ENCODE results near the gene MSLN. TPM values are rescaled to one million over a fixed set of nuclear protein-coding genes. Genes with fewer than 3 reads are reported as not detected.
"Not testable (repeated sequence)": the region's sequence is repeated elsewhere in the genome, so short reads cannot be mapped to it uniquely, and the experiment has no call there.

The MSLN gene
- total and polyA plus RNA-seq, 4 experiments from 2014 or later: not detected

GRCh38 chr16:749010-749409, 11.5 kb upstream of the MSLN start:
- no peaks in the 10 kb centered on the region for H3K4me1 Mint-ChIP-seq
- no peaks in the 10 kb centered on the region for H3K36me3 ChIP-seq (ENCODE audit: insufficient read depth, low read length)
- no peak overlapping the region for H3K4me3 Mint-ChIP-seq
- H3K4me3 ChIP-seq (ENCODE audit: low read length in 2 of 2): no peak overlapping the region
- DNase-seq: no peak
- no peaks in the 10 kb centered on the region for H3K27me3 ChIP-seq (ENCODE audit: insufficient read depth, low read length)
- no peak overlapping the region for H3K27ac ChIP-seq (ENCODE audit: low read depth, low read length)
- no peaks in the 10 kb centered on the region for H3K36me3 Mint-ChIP-seq
- CTCF ChIA-PET (ENCODE audit: partially characterized antibody): interaction anchor here (1.0 kb wide), 1 partner anchor 36 kb away, joined by 3 read pairs; no protein-coding TSS in a partner anchor
- H3K9me3 ChIP-seq (ENCODE audit: control insufficient read depth in 1 of 2, low read length in 2 of 2): no peaks in the 10 kb centered on the region
- no peaks in the 10 kb centered on the region for H3K4me1 ChIP-seq (ENCODE audit: insufficient read depth, low read length)
- POLR2A ChIA-PET (ENCODE audit: partially characterized antibody): no interaction called here
- intact Hi-C loops (cut with micrococcal nuclease): no loop called here
- no peak overlapping the region for H3K27ac Mint-ChIP-seq
- H3K9me3 Mint-ChIP-seq: peaks cover 0 to 3% (median 0%) of the 10 kb centered on the region in 8 donors
- H3K27me3 Mint-ChIP-seq: peaks cover 0 to under 1% of the 10 kb centered on the region in 2 donors

DNA sequence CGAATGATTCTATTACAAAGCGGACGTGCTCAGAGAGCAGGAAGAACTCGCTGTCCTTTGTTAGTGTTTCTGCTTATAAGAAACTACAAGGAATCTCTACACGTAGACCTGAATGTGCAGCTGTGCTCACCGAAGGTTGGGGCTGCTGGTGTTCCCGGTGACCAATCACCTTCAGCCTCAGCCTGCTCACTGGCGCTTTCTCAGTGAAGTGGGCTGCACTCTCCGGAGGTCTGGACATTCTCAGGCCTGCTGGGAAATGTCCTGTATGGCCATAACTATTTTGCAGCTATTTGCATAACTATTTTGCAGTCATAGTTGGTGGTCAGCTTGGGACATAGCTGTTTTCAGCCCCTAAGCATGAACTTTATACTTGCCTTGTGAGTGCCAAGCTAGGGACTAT, 10.0 kb upstream of the MSLN start:
- Histone ChIP-seq H3K36me3 (ENCODE audit: insufficient read depth, low read length) (no peaks in the 10 kb centered on the region), H3K4me1 (ENCODE audit: insufficient read depth, low read length) (no peaks in the 10 kb centered on the region), H3K4me3 (ENCODE audit: low read length in 2 of 2) (no peak overlapping the region), H3K27me3 (ENCODE audit: insufficient read depth, low read length) (no peaks in the 10 kb centered on the region), H3K9me3 (ENCODE audit: control insufficient read depth in 1 of 2, low read length in 2 of 2) (no peaks in the 10 kb centered on the region), H3K27ac (ENCODE audit: low read depth, low read length) (no peak overlapping the region)
- DNase-seq: no peak
- H3K9me3 Mint-ChIP-seq: peaks cover 0 to 3% (median 0%) of the 10 kb centered on the region in 8 donors
- ChIA-PET CTCF (ENCODE audit: partially characterized antibody) (interaction anchor here (1.6 kb wide), 1 partner anchor 34 kb away, joined by 4 read pairs; no protein-coding TSS in a partner anchor), POLR2A (ENCODE audit: partially characterized antibody) (interaction anchor here (1.2 kb wide), 1 partner anchor 10 kb away, joined by 3 read pairs; the partner anchor contains the start of gene CIAO3)
- H3K4me1 Mint-ChIP-seq: peaks cover 0 to 2% (median under 1%) of the 10 kb centered on the region in 4 donors
- no peaks in the 10 kb centered on the region for H3K36me3 Mint-ChIP-seq
- intact Hi-C loops (cut with micrococcal nuclease): no loop called here
- peaks cover 0 to 1% of the 10 kb centered on the region in 2 donors for H3K27me3 Mint-ChIP-seq
- H3K4me3 Mint-ChIP-seq: no peak overlapping the region
- peak overlapping the region in 1 of 7 donors; percentile 42 for H3K27ac Mint-ChIP-seq

- Mint-ChIP-seq H3K4me1 (peaks cover 0 to 2% (median under 1%) of the 10 kb centered on the region in 4 donors), H3K4me3 (no peak overlapping the region), H3K27ac (no peak overlapping the region), H3K36me3 (peaks cover 0 to 1% of the 10 kb centered on the region in 2 donors), H3K9me3 (peaks cover 0 to 3% (median 0%) of the 10 kb centered on the region in 8 donors), H3K27me3 (peaks cover under 1 to 1% of the 10 kb centered on the region in 2 donors)
- Histone ChIP-seq H3K4me1 (ENCODE audit: insufficient read depth, low read length) (no peaks in the 10 kb centered on the region), H3K27me3 (ENCODE audit: insufficient read depth, low read length) (no peaks in the 10 kb centered on the region), H3K4me3 (ENCODE audit: low read length in 2 of 2) (no peak overlapping the region), H3K9me3 (ENCODE audit: control insufficient read depth in 1 of 2, low read length in 2 of 2) (no peaks in the 10 kb centered on the region), H3K36me3 (ENCODE audit: insufficient read depth, low read length) (no peaks in the 10 kb centered on the region), H3K27ac (ENCODE audit: low read depth, low read length) (no peak overlapping the region)
- DNase-seq: no peak
- ChIA-PET POLR2A (ENCODE audit: partially characterized antibody) (interaction anchor here (0.7 to 1.2 kb wide), 2 partner anchors 10 to 56 kb away, joined by 3 read pairs; partner anchors contain the start of gene CIAO3), CTCF (ENCODE audit: partially characterized antibody) (interaction anchor here (0.9 to 1.6 kb wide), 2 partner anchors 35 to 39 kb away, joined by 3 to 4 read pairs; no protein-coding TSS in a partner anchor)
- intact Hi-C loops (cut with micrococcal nuclease): no loop called here
These were observed 9.2 kb upstream of the MSLN start for GRCh38 chr16:751152-752006.

DNA sequence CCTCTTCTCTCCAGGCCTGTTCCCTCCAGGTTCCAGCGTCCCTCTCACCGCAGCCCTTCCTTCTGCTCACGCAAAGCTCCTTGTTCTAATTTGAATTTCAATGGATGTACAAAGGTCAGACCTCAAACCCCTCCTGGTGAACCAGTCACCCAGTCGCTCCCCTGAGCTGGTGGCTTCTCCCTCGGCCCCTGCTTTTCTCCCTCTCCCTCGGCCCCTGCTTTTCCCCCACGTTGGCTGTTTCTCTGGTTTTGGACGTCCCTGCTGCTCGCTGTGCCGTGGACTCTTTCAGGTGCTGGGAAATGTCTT, 8.6 kb upstream of the MSLN start:
- Histone ChIP-seq H3K9me3 (ENCODE audit: control insufficient read depth in 1 of 2, low read length in 2 of 2) (no peaks in the 10 kb centered on the region), H3K4me1 (ENCODE audit: insufficient read depth, low read length) (no peaks in the 10 kb centered on the region), H3K4me3 (ENCODE audit: low read length in 2 of 2) (no peak overlapping the region), H3K27me3 (ENCODE audit: insufficient read depth, low read length) (no peaks in the 10 kb centered on the region), H3K36me3 (ENCODE audit: insufficient read depth, low read length) (no peaks in the 10 kb centered on the region), H3K27ac (ENCODE audit: low read depth, low read length) (no peak overlapping the region)
- Mint-ChIP-seq H3K4me3 (no peak overlapping the region), H3K36me3 (peaks cover 0 to 3% of the 10 kb centered on the region in 2 donors), H3K9me3 (peaks cover 0 to 5% (median 1%) of the 10 kb centered on the region in 8 donors), H3K4me1 (peaks cover 0 to 2% (median under 1%) of the 10 kb centered on the region in 4 donors), H3K27ac (no peak overlapping the region), H3K27me3 (peaks cover 3 to 4% of the 10 kb centered on the region in 2 donors)
- DNase-seq: no peak
- POLR2A ChIA-PET (ENCODE audit: partially characterized antibody): interaction anchor here (0.7 kb wide), 1 partner anchor 57 kb away, joined by 3 read pairs; no protein-coding TSS in a partner anchor
- CTCF ChIA-PET (ENCODE audit: partially characterized antibody): interaction anchor here (0.9 kb wide), 1 partner anchor 39 kb away, joined by 3 read pairs; no protein-coding TSS in a partner anchor
- intact Hi-C loops (cut with micrococcal nuclease): no loop called here

DNA sequence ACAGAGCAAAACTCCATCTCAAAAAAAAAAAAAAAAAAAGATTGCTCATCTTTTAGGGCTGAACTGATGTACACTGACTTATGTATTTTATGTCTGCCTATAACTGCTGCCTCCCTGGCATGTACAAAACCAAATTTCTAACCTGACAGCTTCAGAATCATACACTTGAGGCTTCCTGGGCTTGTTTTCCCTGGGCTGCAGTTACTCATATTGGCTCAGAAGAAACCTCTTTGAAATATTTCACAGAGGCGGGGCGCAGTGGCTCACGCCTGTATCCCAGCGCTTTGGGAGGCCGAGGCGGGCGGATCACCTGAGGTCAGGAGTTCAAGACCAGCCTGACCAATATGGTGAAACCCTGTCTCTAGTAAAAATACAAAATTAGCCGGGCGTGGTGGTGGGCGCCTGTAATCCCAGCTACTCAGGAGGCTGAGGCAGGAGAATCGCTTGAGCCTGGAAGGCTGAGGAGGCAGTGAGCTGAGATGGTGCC, 6.4 kb upstream of the MSLN start:
- H3K36me3 ChIP-seq (ENCODE audit: insufficient read depth, low read length); POLR2A ChIA-PET (ENCODE audit: partially characterized antibody); H3K36me3 Mint-ChIP-seq; H3K4me1 ChIP-seq (ENCODE audit: insufficient read depth, low read length); H3K27me3 ChIP-seq (ENCODE audit: insufficient read depth, low read length); H3K9me3 ChIP-seq (ENCODE audit: control insufficient read depth in 1 of 2, low read length in 2 of 2); H3K4me3 ChIP-seq (ENCODE audit: low read length in 2 of 2); H3K9me3 Mint-ChIP-seq; H3K27me3 Mint-ChIP-seq; intact Hi-C loops (cut with micrococcal nuclease); H3K4me1 Mint-ChIP-seq; H3K27ac ChIP-seq (ENCODE audit: low read depth, low read length); DNase-seq; H3K4me3 Mint-ChIP-seq; H3K27ac Mint-ChIP-seq: not testable (repeated sequence)
- CTCF ChIA-PET (ENCODE audit: partially characterized antibody): interaction anchor here (0.7 to 0.9 kb wide), 2 partner anchors 24 to 42 kb away, joined by 3 read pairs; no protein-coding TSS in a partner anchor

GRCh38 chr16:754656-755055, 5.9 kb upstream of the MSLN start:
- no peak overlapping the region for H3K27ac Mint-ChIP-seq
- ChIA-PET POLR2A (ENCODE audit: partially characterized antibody) (no interaction called here), CTCF (ENCODE audit: partially characterized antibody) (interaction anchor here (0.7 to 0.9 kb wide), 2 partner anchors 25 to 42 kb away, joined by 3 read pairs; no protein-coding TSS in a partner anchor)

DNA sequence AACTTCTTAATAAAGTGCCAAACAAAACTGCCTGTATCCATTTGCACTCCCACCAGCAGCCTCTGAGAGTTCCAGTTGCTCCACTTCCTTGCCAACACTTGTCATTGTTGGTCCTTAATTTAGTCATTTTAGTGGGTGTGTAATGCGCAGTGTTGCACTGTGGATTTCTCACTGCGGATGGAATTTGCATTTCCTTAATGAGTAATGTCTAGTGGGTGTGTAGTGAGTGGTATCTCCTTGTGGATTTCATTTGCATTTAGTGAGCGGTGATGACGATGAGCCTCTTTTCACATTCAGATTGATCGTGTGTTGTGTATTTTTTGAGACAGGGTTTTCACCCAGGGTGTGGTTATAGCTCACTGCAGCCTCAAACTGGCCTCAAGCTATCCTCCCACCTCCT, 4.1 kb upstream of the MSLN start:
- ChIA-PET CTCF (ENCODE audit: partially characterized antibody) (interaction anchor here (1.7 kb wide), 1 partner anchor 12 kb away, joined by 5 read pairs; no protein-coding TSS in a partner anchor), POLR2A (ENCODE audit: partially characterized antibody) (no interaction called here)
- H3K27ac Mint-ChIP-seq: no peak overlapping the region

More at GRCh38 chr16:754656-755055, 5.9 kb upstream of the MSLN start:
- Histone ChIP-seq H3K27me3 (ENCODE audit: insufficient read depth, low read length) (no peaks in the 10 kb centered on the region), H3K27ac (ENCODE audit: low read depth, low read length) (no peak overlapping the region), H3K4me1 (ENCODE audit: insufficient read depth, low read length) (no peaks in the 10 kb centered on the region), H3K9me3 (ENCODE audit: control insufficient read depth in 1 of 2, low read length in 2 of 2) (no peaks in the 10 kb centered on the region), H3K4me3 (ENCODE audit: low read length in 2 of 2) (no peak overlapping the region), H3K36me3 (ENCODE audit: insufficient read depth, low read length) (no peaks in the 10 kb centered on the region)
- peaks cover 0 to 2% (median under 1%) of the 10 kb centered on the region in 4 donors for H3K4me1 Mint-ChIP-seq
- H3K27me3 Mint-ChIP-seq: peaks cover 6 to 7% of the 10 kb centered on the region in 2 donors
- no peak overlapping the region for H3K4me3 Mint-ChIP-seq
- DNase-seq: no peak
- peaks cover 0 to 5% (median under 1%) of the 10 kb centered on the region in 8 donors for H3K9me3 Mint-ChIP-seq
- intact Hi-C loops (cut with micrococcal nuclease): no loop called here
- H3K36me3 Mint-ChIP-seq: peaks cover 0 to 3% of the 10 kb centered on the region in 2 donors

More for the DNA sequence above, 4.1 kb upstream of the MSLN start:
- H3K4me3 Mint-ChIP-seq: no peak overlapping the region
- H3K27me3 ChIP-seq (ENCODE audit: insufficient read depth, low read length): no peaks in the 10 kb centered on the region
- peaks cover 0 to 2% (median under 1%) of the 10 kb centered on the region in 4 donors for H3K4me1 Mint-ChIP-seq
- H3K9me3 ChIP-seq (ENCODE audit: control insufficient read depth in 1 of 2, low read length in 2 of 2): no peaks in the 10 kb centered on the region
- H3K27me3 Mint-ChIP-seq: peaks cover 7% of the 10 kb centered on the region in 2 donors
- no peaks in the 10 kb centered on the region for H3K4me1 ChIP-seq (ENCODE audit: insufficient read depth, low read length)
- intact Hi-C loops (cut with micrococcal nuclease): no loop called here
- peaks cover 0 to 3% of the 10 kb centered on the region in 2 donors for H3K36me3 Mint-ChIP-seq
- no peak for DNase-seq
- H3K9me3 Mint-ChIP-seq: peaks cover 0 to 5% (median under 1%) of the 10 kb centered on the region in 8 donors
- no peak overlapping the region for H3K4me3 ChIP-seq (ENCODE audit: low read length in 2 of 2)
- no peak overlapping the region for H3K27ac ChIP-seq (ENCODE audit: low read depth, low read length)
- no peaks in the 10 kb centered on the region for H3K36me3 ChIP-seq (ENCODE audit: insufficient read depth, low read length)

Measured in CD4-positive, alpha-beta memory T cell (primary cell).